DMS79 treated with DMSO at 0.1 percent for 48 hours (cell line): Measurements from ENCODE around the gene PHAX.
"Not testable (repeated sequence)": the region's sequence is repeated elsewhere in the genome, so short reads cannot be mapped to it uniquely, and the experiment has no call there.

ENCODE experiments used
- DNase-seq: peaks from one replicate; lab custom pipeline; 2025; lab: John Stamatoyannopoulos, UW

PHAX gene

GRCh38 chr5:126656401-126657007 is 55.8 kb downstream of the PHAX start:
- DNase-seq: no peak

DNA sequence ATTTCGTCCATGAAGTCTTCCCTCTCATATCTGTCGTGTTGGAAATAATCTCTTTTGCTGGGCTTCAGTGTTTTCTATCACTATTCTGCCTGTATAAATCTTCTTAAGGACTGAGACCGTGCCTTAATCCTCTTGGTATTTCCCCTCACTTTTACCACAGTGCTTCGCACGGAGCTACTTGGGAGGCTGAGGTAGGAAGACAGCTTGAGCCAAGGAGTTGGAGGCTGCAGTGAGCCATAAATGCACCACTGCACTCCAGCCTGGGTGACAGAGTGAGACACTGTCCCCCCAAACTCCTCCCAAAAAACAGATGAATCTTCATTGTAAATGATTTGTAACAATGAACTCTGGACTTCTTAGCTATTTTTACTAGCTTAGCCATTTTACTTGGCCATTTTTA is 57.8 kb downstream of the PHAX start:
- DNase-seq: no peak

DNA sequence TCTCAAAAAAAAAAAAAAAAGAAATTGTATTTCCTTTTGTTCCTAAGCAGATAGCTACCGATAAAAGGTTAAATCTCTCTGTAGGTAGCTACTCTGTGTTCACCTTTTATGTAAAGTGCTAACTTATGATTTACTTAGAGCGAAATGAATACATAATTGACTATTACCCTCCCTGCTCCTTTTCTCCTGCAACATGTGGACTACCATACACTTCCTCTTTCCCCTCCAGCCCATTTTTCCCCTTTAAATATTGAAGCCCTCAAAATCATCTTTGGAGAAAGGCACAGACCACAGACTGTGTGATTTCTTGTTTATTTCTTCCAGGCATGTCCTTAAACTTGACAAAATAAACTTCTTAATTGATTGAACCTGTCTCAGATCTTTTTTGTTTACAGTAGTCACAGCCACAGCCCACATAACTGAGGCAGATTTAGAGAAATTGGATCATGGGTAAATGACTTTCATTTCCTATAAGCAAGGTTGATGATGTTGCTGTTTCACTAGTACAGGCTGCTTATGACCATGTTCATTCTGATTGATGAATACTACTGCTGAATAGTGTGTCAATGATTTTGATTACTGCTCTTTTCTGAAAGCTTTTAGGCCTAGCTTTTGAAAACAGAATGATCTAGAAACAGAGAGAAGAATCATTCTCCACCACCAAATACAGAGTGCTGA is 59.2 kb downstream of the PHAX start:
- DNase-seq: no peak

- no peak for DNase-seq
These were observed 63.8 kb downstream of the PHAX start for GRCh38 chr5:126664586-126664985.

- not testable (repeated sequence) for DNase-seq
These were observed 69.4 kb downstream of the PHAX start for GRCh38 chr5:126670109-126670508.

- not testable (repeated sequence) for DNase-seq
These were observed 70.9 kb downstream of the PHAX start for GRCh38 chr5:126671681-126672080.

DNA sequence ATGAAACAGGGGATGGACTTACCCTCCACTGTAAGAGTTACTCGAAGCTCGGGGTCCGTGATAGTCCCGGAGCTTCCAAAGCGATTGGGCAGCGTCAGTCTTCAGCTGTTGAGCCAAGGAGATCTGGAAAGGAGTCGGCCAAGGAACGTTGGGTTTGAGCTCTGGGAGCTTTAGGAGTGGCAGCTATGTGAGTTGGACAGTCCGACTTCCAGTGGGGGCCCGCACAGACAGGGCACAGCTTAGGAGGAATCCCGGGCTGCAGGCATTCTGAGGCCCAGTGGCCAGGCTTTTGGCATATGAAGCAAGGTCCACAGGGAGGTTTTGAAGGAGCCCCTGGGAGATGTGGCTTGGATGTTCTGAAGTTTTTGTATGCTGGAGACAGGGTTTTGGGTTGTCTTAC is 72.7 kb downstream of the PHAX start:
- no peak for DNase-seq

DNA sequence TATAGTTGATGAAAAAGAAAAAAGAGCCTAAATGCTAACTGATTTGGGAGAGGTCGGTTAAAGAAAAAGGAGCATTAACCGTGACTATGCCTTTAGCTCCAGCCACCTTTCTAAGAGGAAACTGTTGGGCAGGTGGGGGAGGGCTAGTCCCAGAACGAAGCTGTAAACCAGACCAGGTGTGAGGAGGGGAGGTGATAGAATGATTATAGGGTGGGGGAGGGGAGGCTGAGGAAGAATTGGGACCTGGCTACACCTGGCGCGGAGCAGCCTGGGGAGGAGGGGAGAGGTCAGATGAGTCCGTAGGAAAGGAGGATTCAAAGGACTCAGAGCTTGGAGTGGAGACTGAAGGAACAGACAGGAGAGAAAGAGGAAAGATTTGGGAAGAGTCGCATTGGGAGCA is 73.4 kb downstream of the PHAX start:
- DNase-seq: no peak

DNA sequence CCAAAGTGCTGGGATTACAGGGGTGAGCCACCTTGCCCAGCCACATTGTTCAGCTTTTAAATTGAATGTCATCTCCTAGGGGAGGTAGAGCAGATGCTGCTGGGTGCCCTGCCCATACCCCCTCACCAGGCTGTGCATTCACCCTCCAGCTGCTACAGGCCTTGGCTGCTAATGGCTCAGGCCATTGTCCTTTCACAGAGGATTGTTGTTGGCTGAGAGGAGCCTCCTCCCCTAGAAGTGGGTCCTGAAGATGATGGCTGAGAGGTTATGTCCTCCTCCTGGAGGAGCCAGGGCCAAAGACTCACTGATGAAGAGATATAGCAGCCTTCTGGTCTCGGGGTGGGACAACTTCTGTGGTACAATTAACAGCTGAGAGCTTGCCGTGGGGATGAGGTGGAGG is 74.6 kb downstream of the PHAX start:
- DNase-seq: no peak

DNA sequence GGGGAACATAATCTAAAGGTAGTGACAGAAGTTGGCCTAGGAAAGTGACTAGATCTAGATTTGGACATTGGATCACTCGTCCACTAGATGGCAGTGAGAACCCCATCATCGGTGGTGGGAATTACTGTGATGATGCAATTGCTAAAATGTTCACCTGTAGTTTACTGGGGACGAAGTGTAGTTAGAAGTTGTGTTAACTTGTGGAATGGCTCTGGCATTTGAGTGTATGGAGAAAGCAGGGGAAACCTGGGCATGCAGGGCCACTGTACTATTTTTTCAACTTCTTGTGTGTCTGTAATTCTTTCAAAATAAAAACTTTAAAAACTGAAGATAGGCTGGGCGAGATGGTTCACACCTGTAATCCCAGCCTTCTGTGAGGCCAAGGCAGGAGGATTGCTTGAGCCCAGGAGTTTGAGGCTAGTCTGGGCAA is 75.5 kb downstream of the PHAX start:
- peak; percentile 9 for DNase-seq
